Measurements from ENCODE around the gene TAF3.
"Not testable (repeated sequence)": the region's sequence is repeated elsewhere in the genome, so short reads cannot be mapped to it uniquely, and the experiment has no call there.

TAF3 gene, protein sequence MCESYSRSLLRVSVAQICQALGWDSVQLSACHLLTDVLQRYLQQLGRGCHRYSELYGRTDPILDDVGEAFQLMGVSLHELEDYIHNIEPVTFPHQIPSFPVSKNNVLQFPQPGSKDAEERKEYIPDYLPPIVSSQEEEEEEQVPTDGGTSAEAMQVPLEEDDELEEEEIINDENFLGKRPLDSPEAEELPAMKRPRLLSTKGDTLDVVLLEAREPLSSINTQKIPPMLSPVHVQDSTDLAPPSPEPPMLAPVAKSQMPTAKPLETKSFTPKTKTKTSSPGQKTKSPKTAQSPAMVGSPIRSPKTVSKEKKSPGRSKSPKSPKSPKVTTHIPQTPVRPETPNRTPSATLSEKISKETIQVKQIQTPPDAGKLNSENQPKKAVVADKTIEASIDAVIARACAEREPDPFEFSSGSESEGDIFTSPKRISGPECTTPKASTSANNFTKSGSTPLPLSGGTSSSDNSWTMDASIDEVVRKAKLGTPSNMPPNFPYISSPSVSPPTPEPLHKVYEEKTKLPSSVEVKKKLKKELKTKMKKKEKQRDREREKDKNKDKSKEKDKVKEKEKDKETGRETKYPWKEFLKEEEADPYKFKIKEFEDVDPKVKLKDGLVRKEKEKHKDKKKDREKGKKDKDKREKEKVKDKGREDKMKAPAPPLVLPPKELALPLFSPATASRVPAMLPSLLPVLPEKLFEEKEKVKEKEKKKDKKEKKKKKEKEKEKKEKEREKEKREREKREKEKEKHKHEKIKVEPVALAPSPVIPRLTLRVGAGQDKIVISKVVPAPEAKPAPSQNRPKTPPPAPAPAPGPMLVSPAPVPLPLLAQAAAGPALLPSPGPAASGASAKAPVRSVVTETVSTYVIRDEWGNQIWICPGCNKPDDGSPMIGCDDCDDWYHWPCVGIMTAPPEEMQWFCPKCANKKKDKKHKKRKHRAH

DNA sequence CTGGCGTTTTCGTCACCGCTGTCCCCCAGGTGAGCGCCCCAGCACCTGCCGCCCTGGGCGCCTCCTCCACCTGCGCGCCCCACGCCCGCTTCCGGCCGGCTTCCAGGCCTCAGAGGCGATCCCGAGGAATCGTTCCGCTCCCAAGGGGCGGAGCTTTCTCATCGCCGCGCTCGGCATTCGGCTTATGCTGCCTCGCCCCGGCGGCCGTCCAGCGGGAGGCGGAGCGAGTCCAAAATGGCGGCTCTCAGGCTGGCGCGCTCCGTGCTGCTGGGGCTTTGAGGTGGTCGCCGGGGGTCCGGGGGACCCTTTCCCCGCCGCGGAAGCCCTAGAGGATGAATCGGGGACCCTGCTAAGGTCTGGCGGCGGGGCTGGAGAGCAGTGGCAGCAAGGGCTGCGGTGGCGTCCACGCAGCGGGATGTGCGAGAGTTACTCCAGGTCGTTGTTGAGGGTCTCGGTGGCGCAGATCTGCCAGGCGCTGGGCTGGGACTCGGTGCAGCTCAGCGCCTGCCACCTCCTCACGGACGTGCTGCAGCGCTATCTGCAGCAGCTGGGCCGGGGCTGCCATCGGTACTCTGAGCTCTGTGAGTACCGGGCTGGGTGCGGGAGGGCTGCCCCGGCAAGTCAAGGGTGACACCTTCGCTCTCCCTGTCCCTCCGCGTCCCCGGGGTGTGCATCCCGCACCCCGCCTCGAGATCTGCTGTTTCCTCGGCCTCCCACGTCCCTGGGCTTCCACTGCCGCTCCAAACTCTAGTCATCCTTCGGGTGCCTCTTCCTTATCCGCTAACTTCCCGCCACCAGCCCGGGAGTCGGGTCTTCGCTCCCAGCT, at the start of gene TAF3:
TAF3 (plus strand) TSS at position 211 of the 826 bp plus-strand sequence; CDS start at position 416, 205 bp downstream.
- peak; percentile 91 for DNase-seq

DNA sequence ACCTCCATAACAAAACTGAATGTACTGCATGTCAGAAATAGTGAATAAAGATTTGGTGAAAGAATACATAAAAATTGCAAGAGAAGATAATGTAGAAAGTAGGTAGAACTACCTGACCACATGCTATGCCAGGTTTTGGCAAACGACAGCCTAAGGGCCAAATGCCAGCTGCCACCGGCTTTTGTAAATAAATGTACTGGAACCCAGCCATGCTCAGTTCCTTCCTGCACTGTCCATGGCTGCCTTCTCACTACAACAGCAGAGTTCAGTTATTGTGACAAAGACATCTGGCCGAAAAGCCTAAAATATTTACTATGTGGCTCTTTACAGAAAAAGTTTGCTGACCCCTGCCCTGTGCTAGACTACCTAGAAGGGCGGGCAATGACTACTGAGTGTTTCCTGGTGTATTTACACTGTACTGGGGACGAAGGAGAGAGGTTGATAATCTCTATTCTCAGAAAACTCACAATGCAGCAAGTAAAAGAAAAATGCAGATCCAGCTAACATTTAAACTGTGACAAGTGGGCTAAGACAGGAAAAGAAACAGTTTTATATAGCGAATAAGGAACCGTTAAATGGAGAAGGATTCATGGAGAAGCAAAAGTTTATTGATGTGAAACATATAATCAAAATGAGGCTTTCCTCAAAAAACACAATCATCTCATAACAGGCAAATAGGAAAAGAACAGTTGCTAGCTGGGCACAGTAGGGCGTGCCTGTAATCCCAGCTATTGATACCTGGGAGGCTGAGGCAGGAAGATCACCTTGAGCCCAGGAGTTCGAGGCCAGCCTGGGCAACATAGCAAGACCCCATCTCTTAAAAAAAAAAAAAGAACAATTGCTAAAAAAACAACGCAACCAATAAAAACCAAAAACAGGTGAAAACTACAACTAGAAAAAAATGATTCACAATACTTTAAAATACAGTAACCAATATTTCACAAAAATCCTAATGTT, 44.2 kb upstream of the TAF3 start:
- no peak for DNase-seq

DNA sequence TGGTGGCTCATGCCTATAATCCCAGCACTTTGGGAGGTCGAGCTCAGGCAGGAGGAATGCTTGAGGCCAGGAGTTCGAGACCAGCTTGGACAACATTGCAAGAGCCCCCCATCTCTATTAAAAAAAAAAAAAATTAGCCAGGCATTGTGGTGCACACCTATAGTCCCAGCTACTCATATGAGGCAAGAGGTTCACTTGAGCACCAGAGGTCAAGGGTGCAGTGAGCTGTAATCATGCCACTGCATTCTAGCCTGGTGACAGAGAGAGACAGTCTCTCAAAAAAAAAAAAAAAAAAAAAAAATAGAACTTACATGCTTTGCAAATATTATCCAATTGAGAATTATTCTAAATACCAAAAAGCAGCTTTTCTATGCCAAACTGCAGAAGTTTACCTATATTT, 41.5 kb upstream of the TAF3 start:
- DNase-seq = no peak

DNA sequence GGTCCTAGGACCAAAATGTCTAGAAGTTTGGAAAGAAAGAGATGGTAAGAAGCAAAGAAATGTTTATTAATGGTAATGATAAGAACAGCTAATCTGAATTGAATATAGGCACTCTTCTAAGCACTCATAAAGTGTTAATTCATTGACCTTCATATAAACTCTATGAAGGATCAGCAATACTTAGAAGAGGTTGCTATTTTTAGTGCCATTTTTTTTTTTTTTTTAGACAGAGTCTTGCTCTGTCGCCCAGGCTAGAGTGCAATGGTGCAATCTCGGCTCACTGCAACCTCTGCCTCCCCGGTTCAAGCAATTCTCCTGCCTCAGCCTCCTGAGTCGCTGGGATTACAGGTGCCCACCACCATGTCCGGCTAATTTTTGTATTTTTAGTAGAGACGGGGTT, 36.1 kb upstream of the TAF3 start:
- not testable (repeated sequence) for DNase-seq

DNA sequence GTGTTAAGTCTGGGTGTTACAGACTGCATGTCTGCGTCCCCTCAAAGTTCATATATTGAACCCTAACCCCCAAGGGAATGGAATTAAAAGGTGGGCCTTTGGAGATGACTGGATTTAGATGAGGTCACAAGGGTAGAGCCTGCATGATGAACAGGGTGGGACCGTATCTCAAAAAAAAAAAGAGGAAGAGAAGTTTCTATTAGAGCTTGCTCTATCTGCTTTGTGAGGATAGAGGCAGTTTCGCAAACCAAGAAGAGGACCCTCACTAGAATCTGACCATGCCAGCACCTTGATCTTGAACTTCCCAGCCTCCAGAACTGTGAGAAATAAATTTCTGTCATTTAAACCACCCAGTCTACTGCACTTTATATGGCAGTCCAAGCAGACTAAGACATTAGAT, 31.9 kb upstream of the TAF3 start:
- no peak for DNase-seq

DNA sequence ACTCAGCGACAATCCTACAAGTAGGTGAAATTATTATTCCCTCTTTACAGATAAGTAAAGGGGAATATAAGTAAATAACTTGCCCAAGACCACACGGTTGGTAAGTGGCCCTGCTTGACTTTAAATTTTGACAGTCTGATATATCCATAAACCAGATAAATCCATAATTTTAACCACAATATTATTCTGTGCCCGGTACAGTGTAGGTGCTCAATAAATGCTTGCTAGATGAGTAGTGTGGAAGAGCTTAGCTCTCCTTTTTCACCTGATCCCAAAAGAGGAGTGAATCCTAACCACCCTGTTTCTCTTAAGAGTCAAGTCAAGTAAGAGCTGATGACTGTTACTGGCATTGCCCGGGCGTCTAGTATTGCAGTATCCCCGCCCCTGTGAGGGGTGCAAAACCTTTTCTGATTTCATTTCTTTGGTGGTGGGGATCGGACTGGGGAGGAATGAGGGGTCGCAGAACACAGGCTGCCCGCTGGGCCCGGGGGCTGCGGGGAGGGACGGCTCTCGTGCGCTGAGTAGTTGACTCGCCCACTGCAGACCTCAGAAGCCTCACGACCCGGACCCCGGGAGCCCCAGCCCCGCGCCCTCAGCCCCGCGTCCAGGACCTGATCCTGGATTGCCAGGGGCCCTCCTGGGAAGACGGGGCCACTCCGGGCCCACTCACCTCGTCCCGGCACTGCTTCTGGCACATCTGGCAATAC, 31.0 kb upstream of the TAF3 start:
- peak; percentile 3 for DNase-seq

DNA sequence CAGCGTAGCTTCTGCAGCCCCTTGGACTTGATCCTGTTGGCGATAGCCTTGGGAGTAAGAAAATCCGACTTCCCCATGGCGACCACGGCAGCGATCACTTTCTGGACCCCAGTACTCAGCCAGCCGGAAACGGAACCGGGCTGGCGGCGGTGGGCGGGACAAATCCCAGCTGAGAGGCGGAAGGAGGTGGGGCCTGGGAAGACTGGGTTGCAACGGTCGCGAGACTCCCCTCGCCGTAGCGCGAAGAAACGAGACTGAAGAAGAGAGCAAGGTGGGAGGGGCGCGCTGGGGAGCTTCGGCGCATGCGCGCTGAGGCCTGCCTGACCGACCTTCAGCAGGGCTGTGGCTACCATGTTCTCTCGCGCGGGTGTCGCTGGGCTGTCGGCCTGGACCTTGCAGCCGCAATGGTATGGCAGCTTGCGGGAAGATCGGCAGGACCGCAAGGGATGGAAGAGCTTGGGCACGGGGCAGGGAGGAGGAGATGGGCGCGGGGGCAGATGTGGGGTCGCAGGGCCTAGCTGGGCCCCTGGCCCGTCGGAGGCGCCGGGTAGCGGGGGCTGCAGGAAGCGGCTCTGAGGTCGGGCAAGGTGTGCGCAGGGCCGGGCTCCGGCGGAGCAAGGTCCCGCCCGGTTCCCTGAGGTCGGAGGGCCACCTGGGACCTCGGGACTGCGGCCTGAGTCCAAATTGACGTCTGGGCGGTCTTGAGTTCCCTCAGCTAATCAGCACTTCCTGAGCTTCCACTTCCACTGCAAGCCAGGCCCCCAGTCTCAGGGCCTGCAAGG, 30.3 kb upstream of the TAF3 start, which contains the start of the genes ATP5F1C and KIN:
ATP5F1C (plus strand) TSS at position 321 of the 782 bp plus-strand sequence; CDS start at position 352, 31 bp downstream.
KIN (minus strand) TSS at position 137 of the 782 bp plus-strand sequence; CDS start at position 77, 60 bp downstream.
- peak; percentile 97 for DNase-seq

DNA sequence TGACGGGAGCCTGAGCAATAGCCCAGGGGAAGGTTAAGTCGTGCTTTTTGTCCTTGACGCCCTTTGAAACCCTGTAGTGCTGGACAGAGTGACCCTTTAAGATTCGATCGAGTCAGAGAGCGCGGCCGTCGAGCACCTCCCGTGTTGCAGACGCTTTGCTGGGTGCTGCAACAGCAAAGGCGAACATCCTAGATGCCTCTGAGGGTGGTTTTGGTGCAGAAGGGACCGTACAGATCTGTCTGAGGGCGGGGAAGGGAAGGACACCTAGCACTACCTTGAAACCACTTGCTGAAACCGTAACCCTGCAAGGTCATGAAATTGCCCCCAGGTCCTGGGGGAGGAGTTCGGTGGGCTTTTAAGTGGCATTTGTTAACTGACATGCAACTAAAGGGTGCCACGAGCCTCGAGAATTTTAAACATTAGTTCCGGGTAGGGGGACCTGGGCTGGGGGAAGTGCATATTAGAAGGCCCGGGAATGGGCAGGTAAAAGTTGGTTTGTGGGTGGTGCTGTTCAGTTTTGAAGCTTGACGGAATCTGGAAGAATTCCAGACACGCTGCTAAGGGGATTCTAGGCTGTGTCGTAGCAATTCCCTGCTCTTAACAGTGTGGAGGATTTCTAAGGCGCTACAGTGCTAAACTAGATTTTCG, 29.5 kb upstream of the TAF3 start:
- peak; percentile 46 for DNase-seq

DNA sequence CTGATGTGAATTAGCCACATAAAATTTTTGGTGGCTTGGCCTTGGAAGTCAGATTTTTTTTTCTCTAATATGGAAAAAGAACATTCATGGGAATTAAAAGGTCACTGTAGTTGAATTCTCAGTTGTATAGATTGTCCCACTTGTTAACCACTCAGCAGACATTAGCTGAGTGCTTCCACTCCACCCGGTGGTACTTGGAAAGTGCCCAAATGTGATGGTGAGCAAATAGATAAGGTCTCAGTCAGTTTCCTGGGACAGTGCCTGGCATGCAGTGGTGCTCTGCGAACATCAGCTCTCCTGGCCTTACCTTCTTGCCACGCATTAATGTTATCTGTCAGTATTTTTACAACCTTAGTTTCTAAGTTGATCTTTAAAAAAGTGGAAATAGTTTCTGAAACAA, 28.9 kb upstream of the TAF3 start:
- DNase-seq = no peak

DNA sequence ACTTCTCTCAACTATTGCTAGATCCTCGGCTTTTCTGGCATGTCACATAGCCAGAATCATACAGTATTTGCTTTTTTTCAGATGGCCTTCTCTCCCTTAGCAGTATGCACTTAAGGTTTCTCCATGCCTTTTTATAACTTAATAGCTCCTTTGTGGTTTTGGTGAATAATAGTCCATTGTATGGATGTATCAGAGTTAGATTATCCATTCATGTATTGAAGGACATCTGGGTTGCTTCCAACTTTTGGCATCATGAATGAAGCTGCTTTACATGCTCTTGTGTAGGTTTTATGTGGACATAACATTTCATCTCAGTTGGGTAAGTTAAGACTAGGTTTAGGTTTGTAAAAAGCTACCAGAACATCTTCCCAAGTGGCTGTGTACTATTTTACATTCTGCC, 25.8 kb upstream of the TAF3 start:
- no peak for DNase-seq

DNA sequence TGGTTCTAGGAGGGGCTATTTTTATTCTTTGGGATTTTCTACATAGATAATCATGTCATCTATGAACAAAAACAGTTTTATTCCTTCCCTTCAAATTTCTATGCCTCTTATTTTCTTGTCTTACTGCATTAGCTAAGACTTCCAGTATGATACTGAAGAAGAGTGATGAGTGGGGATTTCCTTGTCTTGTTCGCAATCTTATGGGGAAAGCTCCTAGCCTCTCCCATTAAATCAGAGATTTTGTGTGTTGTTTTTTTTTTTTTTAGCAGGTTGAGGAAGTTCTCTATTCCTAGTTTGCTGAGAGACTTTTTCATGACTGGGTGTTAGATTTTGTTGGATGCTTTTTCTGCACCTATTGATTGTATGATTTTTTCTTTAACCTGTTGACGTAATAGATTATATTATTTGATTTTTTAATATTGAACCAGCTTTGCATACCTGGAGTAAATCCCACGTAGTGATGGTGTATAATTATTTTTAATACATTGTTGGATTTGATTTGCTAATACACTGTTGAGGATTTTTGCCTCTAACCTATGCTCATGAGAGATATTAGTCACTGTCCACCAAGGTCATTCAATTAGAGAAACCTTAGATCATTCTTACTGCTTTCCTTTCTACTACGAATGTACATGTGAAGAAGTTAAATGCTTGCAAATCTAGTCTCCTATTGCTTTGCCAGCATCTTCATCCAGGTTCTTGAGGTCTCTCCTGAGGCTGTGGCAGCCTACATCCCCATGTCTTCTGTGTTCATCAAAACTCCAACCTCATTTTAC, 23.9 kb upstream of the TAF3 start:
- DNase-seq = no peak

DNA sequence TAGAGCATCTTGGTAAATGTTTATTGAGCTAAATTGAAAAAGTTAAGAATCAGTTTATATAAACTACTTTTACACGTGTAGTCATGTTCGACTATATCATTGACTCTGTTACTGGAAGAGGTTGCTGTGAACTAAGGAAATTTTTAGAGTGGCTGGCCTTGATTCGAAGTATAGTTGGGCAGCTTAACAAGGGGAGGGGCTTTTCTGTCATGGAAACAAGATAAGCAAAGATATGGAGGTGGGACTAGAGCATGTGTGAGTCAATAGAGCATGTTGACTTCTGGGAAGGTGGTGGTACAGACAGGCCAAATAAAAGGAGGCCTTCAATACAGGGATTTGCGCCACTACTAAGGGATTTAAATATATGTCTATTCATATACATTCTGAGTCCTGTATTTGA, 22.7 kb upstream of the TAF3 start:
- DNase-seq = peak; percentile 5

DNA sequence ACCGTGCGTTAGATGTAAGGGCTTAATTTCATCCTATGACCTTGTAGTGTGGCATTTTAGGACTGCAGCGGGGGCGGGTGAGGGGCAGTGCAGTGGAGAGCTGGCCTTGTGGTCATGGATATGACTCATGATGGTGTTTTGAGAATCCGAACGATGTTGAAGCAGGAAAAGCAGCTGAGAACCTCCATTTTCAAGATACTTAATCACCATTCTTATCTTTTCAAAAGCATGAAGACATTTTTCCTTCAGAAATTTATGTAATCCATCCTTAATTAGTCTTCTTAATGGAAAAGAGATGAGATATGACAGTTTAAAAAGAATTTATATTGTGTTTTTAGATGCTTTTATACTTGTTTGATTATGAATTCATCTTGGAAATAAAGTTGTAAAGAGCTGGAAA, 20.7 kb upstream of the TAF3 start:
- no peak for DNase-seq

DNA sequence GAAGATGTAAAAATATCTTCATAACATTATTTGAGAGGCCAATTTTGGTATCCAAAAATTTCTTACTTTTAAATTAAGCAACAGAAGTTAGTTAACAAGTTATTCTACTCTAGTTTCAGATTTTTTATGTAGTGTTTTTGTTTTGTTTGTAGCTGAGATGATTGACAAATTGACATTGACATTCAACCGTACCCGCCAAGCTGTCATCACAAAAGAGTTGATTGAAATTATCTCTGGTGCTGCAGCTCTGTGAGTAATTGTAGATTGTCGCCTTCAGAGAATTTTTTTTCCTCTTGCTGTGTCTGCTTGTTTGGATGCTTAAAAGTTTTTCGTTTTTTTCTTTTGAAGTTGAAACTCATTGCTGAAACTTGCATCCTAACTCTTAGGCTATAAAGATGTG, 15.7 kb upstream of the TAF3 start:
- no peak for DNase-seq

DNA sequence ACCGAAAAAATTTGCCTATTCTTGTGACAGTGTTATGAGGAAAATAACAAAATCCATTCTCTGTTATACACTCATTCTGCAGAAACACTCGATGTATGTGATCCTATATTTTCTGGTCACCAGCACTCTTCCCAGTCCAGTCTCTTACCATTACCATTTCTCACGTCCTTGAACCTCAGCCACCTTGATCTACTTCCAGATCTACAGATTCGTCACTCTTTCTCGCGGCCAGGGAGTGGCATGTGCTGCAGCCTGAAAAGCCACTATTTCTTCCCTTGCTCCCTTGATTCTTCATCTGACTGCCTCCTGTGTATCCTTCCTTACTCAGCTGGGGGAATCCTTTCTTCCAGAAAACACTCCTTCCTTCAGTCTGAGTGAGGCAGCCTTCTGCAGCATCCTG, 14.1 kb upstream of the TAF3 start:
- DNase-seq = no peak

DNA sequence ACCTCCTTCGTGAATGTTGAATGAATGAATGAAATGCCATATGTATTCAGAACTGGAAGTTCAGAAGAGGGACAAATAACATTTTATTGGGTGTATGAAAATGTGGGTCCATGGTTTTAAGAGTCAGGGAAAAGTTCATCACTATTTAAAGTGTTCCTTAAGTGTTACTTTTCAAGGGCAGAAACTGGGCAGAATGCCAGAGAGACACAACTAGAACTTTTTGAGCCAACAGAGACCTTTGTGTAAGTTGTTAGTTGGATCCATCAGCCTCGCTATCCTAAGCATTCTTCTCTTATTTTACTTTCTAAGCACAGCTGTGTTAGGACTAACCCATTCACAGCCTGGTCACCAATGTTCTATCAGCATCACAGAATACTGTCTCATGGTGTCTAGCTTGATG, 13.6 kb upstream of the TAF3 start:
- DNase-seq = no peak

DNA sequence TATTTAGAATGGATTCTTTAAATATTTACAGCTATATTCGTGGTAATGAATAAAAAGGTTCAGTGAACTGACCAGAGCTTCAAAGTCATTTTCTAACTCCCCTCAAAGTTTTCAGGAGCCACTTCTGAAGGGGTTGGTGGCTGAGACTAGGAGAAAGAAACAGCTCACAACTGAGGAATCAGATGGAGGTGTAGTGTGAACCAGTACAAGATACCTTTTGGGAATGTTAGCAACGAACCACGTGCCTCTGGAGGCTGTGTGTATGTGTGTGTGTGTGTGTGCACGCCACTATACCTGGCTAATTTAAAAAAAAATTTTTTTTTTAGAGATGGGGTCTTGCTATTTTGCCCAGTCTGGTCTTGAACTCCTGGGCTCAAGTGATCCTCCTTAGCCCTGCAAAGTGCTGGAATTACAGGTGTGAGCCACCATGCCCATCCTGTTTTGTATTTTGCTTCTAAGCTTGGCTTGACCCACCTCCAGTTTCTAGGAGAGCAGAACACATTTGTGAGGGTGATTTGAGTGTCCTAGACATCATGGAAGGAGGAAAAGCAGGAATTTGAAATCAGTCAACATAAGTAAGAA, 9.5 kb upstream of the TAF3 start:
- DNase-seq = no peak

DNA sequence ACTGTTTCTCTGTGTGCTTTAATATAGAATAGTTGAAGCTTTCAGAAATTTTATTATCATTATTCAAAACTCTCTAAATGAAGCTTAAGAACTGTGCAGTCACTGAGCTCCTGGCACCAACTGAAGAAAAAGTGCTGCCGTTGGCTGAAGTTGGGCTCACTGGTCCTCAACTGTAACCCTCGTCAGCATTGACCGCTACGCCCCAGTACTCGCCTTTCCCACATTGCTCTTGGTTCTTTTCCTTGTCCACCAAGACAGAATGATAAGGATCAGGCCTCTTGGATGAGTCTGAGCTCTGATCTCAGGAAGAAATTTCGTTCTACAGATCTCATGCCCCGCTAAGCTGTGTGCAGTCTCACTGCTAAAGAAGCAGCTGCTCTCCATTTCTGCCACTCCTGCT, 7.9 kb upstream of the TAF3 start:
- DNase-seq = peak; percentile 4

Data from NCI-H82 (cell line).